ENCODE data around the gene RPL21.
"Not testable (repeated sequence)": the region's sequence is repeated elsewhere in the genome, so short reads cannot be mapped to it uniquely, and the experiment has no call there.

RPL21 gene

GRCh38 chr13:27280841-27281240 is 29.5 kb downstream of the RPL21 start:
- Histone ChIP-seq H3K4me1 (ENCODE audit: insufficient read depth, low read length) (no peaks in the 10 kb centered on the region), H3K9me3 (ENCODE audit: low read length) (no peaks in the 10 kb centered on the region), H2AFZ (ENCODE audit: low read depth, low read length) (no peak overlapping the region), H3K4me3 (ENCODE audit: low read length) (no peak overlapping the region), H3K27me3 (ENCODE audit: insufficient read depth, low read length) (peaks cover 2% of the 10 kb centered on the region), H3K36me3 (ENCODE audit: insufficient read depth, low read length) (no peaks in the 10 kb centered on the region)

- peaks cover 2% of the 10 kb centered on the region for H3K27me3 ChIP-seq (ENCODE audit: insufficient read depth, low read length)
- H3K36me3 ChIP-seq (ENCODE audit: insufficient read depth, low read length) = no peaks in the 10 kb centered on the region
Observed at GRCh38 chr13:27281420-27281819, 30.1 kb downstream of the RPL21 start.

GRCh38 chr13:27283906-27284493 is 32.6 kb downstream of the RPL21 start:
- H3K27me3 ChIP-seq (ENCODE audit: insufficient read depth, low read length) = peaks cover 2% of the 10 kb centered on the region
- no peak overlapping the region for H3K4me3 ChIP-seq (ENCODE audit: low read length)
- H2AFZ ChIP-seq (ENCODE audit: low read depth, low read length) = no peak overlapping the region
- H3K9me3 ChIP-seq (ENCODE audit: low read length) = no peaks in the 10 kb centered on the region
- H3K36me3 ChIP-seq (ENCODE audit: insufficient read depth, low read length) = no peaks in the 10 kb centered on the region
- H3K4me1 ChIP-seq (ENCODE audit: insufficient read depth, low read length) = no peaks in the 10 kb centered on the region

More at GRCh38 chr13:27281420-27281819, 30.1 kb downstream of the RPL21 start:
- no peak overlapping the region for H3K4me3 ChIP-seq (ENCODE audit: low read length)
- H2AFZ ChIP-seq (ENCODE audit: low read depth, low read length) = no peak overlapping the region
- H3K9me3 ChIP-seq (ENCODE audit: low read length) = no peaks in the 10 kb centered on the region
- H3K4me1 ChIP-seq (ENCODE audit: insufficient read depth, low read length) = no peaks in the 10 kb centered on the region

- no peaks in the 10 kb centered on the region for H3K36me3 ChIP-seq (ENCODE audit: insufficient read depth, low read length)
- H3K9me3 ChIP-seq (ENCODE audit: low read length) = no peaks in the 10 kb centered on the region
- H2AFZ ChIP-seq (ENCODE audit: low read depth, low read length) = no peak overlapping the region
- no peaks in the 10 kb centered on the region for H3K27me3 ChIP-seq (ENCODE audit: insufficient read depth, low read length)
- no peaks in the 10 kb centered on the region for H3K4me1 ChIP-seq (ENCODE audit: insufficient read depth, low read length)
- no peak overlapping the region for H3K4me3 ChIP-seq (ENCODE audit: low read length)
Observed at GRCh38 chr13:27288392-27288791, 37.0 kb downstream of the RPL21 start.

GRCh38 chr13:27289011-27289665 is 37.8 kb downstream of the RPL21 start:
- Histone ChIP-seq H3K4me1 (ENCODE audit: insufficient read depth, low read length) (no peaks in the 10 kb centered on the region), H3K36me3 (ENCODE audit: insufficient read depth, low read length) (no peaks in the 10 kb centered on the region), H3K27me3 (ENCODE audit: insufficient read depth, low read length) (no peaks in the 10 kb centered on the region), H3K9me3 (ENCODE audit: low read length) (no peaks in the 10 kb centered on the region), H3K4me3 (ENCODE audit: low read length) (no peak overlapping the region), H2AFZ (ENCODE audit: low read depth, low read length) (no peak overlapping the region)

GRCh38 chr13:27290715-27291114 is 39.4 kb downstream of the RPL21 start:
- Histone ChIP-seq H3K9me3 (ENCODE audit: low read length) (no peaks in the 10 kb centered on the region), H3K36me3 (ENCODE audit: insufficient read depth, low read length) (no peaks in the 10 kb centered on the region), H3K4me3 (ENCODE audit: low read length) (no peak overlapping the region), H3K4me1 (ENCODE audit: insufficient read depth, low read length) (no peaks in the 10 kb centered on the region), H2AFZ (ENCODE audit: low read depth, low read length) (no peak overlapping the region), H3K27me3 (ENCODE audit: insufficient read depth, low read length) (peaks cover 2% of the 10 kb centered on the region)

GRCh38 chr13:27291967-27292366 is 40.6 kb downstream of the RPL21 start:
- H3K4me3 ChIP-seq (ENCODE audit: low read length); H3K9me3 ChIP-seq (ENCODE audit: low read length); H2AFZ ChIP-seq (ENCODE audit: low read depth, low read length); H3K27me3 ChIP-seq (ENCODE audit: insufficient read depth, low read length); H3K36me3 ChIP-seq (ENCODE audit: insufficient read depth, low read length); H3K4me1 ChIP-seq (ENCODE audit: insufficient read depth, low read length): not testable (repeated sequence)

GRCh38 chr13:27293076-27293691 is 41.8 kb downstream of the RPL21 start:
- no peaks in the 10 kb centered on the region for H3K9me3 ChIP-seq (ENCODE audit: low read length)
- no peaks in the 10 kb centered on the region for H3K4me1 ChIP-seq (ENCODE audit: insufficient read depth, low read length)
- H2AFZ ChIP-seq (ENCODE audit: low read depth, low read length) = no peak overlapping the region
- H3K27me3 ChIP-seq (ENCODE audit: insufficient read depth, low read length) = peaks cover 8% of the 10 kb centered on the region
- no peaks in the 10 kb centered on the region for H3K36me3 ChIP-seq (ENCODE audit: insufficient read depth, low read length)
- no peak overlapping the region for H3K4me3 ChIP-seq (ENCODE audit: low read length)

GRCh38 chr13:27293873-27294515 is 42.6 kb downstream of the RPL21 start:
- Histone ChIP-seq H2AFZ (ENCODE audit: low read depth, low read length) (no peak overlapping the region), H3K27me3 (ENCODE audit: insufficient read depth, low read length) (peaks cover 12% of the 10 kb centered on the region), H3K9me3 (ENCODE audit: low read length) (no peaks in the 10 kb centered on the region)

GRCh38 chr13:27295096-27295495 is 43.7 kb downstream of the RPL21 start:
- H3K27me3 ChIP-seq (ENCODE audit: insufficient read depth, low read length) = peaks cover 12% of the 10 kb centered on the region
- H3K4me3 ChIP-seq (ENCODE audit: low read length) = no peak overlapping the region
- no peak overlapping the region for H2AFZ ChIP-seq (ENCODE audit: low read depth, low read length)
- H3K9me3 ChIP-seq (ENCODE audit: low read length) = no peaks in the 10 kb centered on the region
- no peaks in the 10 kb centered on the region for H3K4me1 ChIP-seq (ENCODE audit: insufficient read depth, low read length)
- no peaks in the 10 kb centered on the region for H3K36me3 ChIP-seq (ENCODE audit: insufficient read depth, low read length)

More at GRCh38 chr13:27293873-27294515, 42.6 kb downstream of the RPL21 start:
- H3K4me1 ChIP-seq (ENCODE audit: insufficient read depth, low read length) = no peaks in the 10 kb centered on the region
- no peaks in the 10 kb centered on the region for H3K36me3 ChIP-seq (ENCODE audit: insufficient read depth, low read length)
- no peak overlapping the region for H3K4me3 ChIP-seq (ENCODE audit: low read length)

GRCh38 chr13:27295660-27296059 is 44.3 kb downstream of the RPL21 start:
- Histone ChIP-seq H2AFZ (ENCODE audit: low read depth, low read length) (no peak overlapping the region), H3K27me3 (ENCODE audit: insufficient read depth, low read length) (peaks cover 12% of the 10 kb centered on the region), H3K36me3 (ENCODE audit: insufficient read depth, low read length) (no peaks in the 10 kb centered on the region)

GRCh38 chr13:27296496-27296895 is 45.1 kb downstream of the RPL21 start:
- Histone ChIP-seq H3K27me3 (ENCODE audit: insufficient read depth, low read length) (peaks cover 12% of the 10 kb centered on the region), H3K36me3 (ENCODE audit: insufficient read depth, low read length) (no peaks in the 10 kb centered on the region), H3K4me1 (ENCODE audit: insufficient read depth, low read length) (no peaks in the 10 kb centered on the region), H3K4me3 (ENCODE audit: low read length) (no peak overlapping the region), H3K9me3 (ENCODE audit: low read length) (no peaks in the 10 kb centered on the region), H2AFZ (ENCODE audit: low read depth, low read length) (no peak overlapping the region)

More at GRCh38 chr13:27295660-27296059, 44.3 kb downstream of the RPL21 start:
- H3K9me3 ChIP-seq (ENCODE audit: low read length) = no peaks in the 10 kb centered on the region
- no peak overlapping the region for H3K4me3 ChIP-seq (ENCODE audit: low read length)
- no peaks in the 10 kb centered on the region for H3K4me1 ChIP-seq (ENCODE audit: insufficient read depth, low read length)

- Histone ChIP-seq H3K4me1 (ENCODE audit: insufficient read depth, low read length) (no peaks in the 10 kb centered on the region), H3K9me3 (ENCODE audit: low read length) (no peaks in the 10 kb centered on the region), H3K36me3 (ENCODE audit: insufficient read depth, low read length) (no peaks in the 10 kb centered on the region), H3K27me3 (ENCODE audit: insufficient read depth, low read length) (peaks cover 12% of the 10 kb centered on the region), H3K4me3 (ENCODE audit: low read length) (no peak overlapping the region), H2AFZ (ENCODE audit: low read depth, low read length) (no peak overlapping the region)
Observed at GRCh38 chr13:27298849-27299248, 47.5 kb downstream of the RPL21 start.

All from neuron (in vitro differentiated cells).